DMS153 (cell line): ENCODE results near the gene TSHR.
A peak's percentile ranks its signal among the peaks of the same experiment; 100 is the strongest.
"Not testable (repeated sequence)": the region's sequence is repeated elsewhere in the genome, so short reads cannot be mapped to it uniquely, and the experiment has no call there.

Source experiments
- DNase-seq: peaks from one replicate; lab custom pipeline; 2025; lab: John Stamatoyannopoulos, UW

TSHR gene

DNA sequence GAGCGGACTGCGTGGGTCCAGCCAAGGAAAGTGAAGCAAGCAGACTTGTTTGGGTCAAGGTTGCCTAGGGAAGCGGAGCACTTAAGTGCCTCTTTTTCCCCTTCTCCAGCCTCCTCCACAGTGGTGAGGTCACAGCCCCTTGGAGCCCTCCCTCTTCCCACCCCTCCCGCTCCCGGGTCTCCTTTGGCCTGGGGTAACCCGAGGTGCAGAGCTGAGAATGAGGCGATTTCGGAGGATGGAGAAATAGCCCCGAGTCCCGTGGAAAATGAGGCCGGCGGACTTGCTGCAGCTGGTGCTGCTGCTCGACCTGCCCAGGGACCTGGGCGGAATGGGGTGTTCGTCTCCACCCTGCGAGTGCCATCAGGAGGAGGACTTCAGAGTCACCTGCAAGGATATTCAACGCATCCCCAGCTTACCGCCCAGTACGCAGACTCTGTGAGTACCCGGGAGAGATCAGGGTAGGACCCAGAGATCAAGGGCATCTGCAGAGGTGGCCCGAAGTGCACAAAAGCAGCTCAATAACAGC, at the start of gene TSHR:
Gene TSHR (plus strand): TSS at position 206 of the 526 bp plus-strand sequence. CDS start 60 bp downstream, at position 266.
- DNase-seq = no peak

- DNase-seq = no peak
Observed at GRCh38 chr14:80906336-80906735, 49.1 kb upstream of the TSHR start.

GRCh38 chr14:80906946-80907345, 48.5 kb upstream of the TSHR start:
- DNase-seq = no peak

DNA sequence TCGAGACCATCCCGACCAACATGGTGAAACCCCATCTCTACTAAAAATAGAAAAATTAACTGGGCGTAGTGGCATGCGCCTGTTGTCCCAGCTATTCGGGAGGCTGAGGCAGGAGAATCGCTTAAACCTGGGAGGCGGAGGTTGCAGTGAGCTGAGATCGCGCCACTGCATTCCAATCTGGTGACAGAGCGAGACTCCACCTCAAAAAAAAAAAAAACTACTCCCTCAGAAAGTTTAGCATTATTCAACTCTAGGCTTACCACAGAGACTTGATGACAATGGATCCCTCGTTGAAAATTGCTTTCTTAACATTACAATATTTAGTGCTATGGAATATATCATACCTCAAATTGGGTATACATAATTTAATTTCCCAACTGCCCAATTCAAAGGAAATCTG, 43.4 kb upstream of the TSHR start:
- DNase-seq = not testable (repeated sequence)

GRCh38 chr14:80919622-80920021, 35.8 kb upstream of the TSHR start:
- no peak for DNase-seq

- no peak for DNase-seq
Observed at GRCh38 chr14:80923368-80923767, 32.1 kb upstream of the TSHR start.

DNA sequence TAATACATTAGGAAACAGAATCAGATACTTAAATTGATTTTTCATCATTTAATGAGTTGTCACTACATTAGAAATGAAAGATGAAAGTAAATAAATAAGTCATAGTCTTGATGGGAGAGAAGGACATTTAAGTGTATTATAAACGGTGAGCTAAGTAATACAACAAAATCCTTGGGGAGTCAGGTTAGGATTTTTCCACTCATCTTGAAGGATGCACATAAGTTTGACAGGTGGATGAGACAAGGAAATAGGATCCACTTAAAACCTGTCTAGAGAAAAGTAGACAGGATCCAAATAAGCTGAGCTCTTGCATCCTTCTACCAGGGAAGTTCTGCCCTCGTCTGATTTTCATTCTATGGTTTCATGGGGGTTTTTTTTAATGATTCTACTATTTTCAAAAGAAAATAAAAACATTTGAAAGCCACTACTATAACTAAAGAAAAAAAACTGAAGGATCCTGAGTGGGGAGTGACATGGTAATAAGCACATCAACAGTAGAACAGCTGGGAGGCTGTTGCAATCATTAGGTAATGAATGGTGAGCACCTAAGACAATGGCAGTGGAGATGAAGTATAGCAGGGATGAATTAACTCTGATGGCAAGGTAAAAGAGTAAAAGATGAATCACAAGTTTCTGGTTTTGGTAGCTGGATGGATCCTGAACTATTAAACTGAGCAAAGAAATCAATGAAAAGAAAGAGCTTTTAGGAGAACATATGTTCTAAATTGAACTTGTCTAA, 30.9 kb upstream of the TSHR start:
- no peak for DNase-seq

DNA sequence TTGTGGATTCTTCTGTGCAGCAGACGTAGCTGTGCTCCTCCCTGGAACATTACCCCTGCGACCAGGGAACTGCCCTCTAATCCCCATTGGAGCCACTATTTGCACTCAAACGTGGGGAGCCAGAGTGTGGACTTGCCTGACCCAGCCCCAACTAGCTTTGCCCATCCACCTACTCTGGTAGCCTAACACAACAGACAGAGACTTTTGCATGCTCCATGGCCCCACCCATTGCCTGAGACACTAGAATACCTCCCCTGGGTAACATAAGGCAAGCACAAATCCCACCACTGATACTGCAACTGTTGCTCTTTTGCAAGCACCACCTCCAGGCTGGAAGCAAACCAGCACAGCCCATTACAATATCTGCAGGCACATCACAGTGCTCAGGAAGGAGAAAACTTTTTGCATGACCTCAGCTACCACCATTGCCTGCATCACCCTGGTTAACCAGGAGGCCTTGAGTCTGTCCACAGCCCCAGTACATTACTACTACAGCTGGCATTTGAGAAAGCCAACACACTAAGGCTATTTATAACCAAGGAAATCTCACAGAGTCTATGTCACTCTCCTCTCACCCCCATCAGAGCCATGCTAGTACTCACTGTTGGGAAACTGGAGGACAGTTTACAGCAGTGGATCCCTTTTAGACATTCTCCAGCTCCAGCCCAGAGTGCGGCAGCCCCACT, 28.9 kb upstream of the TSHR start:
- DNase-seq = no peak

DNA sequence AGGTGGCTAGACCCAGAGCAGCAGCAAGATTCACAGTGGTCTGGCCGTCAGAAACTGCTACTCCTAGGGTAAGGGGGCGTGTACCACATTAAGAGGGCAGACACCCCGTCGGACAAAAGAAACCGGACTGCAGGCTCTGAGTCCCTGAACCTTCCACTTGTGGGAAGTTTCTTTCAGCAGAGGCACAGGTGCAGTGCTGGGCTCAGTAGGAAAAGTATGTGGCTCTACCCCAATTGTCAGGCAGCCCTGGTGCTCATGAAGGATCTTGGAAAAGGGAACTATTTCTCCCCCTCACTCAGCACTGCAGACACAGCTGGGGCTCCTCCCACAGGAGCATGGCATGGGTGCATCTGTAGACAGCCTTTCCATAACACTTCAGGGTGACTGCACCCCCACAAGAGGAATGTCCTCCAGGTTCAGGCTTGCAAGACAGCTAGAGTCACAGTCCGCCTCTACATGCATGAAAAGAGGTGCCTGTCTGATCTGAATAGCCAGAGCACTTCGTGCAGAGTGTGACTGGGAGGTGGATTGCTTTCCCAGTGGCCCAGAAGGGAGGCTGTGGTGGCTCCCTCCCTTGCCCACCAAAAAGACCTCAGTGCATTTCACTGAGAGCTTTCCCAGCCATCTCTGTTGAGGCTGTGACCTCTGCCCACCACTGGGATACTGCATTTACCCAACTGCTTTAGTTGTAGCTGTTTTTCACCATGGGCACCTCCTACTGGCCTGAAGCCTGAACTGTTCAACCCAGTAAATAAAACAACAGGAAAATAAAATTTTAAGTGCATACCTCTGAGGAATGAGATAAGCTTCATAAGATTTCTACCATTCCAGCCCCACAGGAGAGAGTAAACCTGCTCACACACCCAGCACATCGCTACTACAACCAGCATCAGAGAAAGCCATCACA, 28.1 kb upstream of the TSHR start:
- no peak for DNase-seq

DNA sequence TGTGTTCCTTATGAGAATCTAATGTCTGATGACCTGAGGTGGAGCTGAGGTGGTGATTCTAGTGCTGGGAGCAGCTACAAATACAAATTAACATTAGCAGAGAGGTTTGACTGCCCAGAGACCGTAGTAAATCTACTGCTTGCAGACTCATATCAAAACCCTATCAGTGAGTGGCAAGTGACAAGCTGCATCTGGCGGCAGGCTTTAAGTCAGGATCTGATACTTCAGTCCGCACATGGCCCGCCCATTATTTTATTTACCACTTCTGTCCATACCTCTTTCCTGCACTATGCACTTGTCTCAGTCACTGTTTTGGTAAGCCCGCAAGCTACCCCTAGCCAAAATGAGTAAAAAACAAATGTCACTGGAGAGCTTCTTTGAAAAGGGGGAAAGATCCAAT, 25.3 kb upstream of the TSHR start:
- DNase-seq = no peak

- DNase-seq = no peak
Observed at GRCh38 chr14:80930836-80931389, 24.5 kb upstream of the TSHR start.

- DNase-seq = no peak
Observed at GRCh38 chr14:80933282-80933681, 22.1 kb upstream of the TSHR start.

DNA sequence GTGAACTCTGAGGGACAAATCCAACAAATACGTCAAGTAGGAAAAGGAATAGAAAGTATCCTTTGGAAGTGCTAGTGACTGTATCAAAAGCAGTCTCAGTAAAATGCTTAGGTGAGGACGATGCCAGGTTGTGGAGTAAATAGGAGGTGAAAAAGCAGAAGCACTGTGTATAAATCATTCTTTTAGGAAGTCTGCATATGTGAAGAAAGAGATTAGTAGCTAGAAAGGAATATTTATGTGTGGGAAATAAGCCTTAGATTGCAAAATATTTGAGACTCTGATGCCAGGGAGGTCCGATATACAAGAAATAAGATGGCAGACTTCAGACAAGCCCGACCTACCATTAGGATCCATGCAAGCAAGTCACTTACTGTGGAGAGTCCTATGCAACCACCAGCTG, 21.7 kb upstream of the TSHR start:
- no peak for DNase-seq

DNA sequence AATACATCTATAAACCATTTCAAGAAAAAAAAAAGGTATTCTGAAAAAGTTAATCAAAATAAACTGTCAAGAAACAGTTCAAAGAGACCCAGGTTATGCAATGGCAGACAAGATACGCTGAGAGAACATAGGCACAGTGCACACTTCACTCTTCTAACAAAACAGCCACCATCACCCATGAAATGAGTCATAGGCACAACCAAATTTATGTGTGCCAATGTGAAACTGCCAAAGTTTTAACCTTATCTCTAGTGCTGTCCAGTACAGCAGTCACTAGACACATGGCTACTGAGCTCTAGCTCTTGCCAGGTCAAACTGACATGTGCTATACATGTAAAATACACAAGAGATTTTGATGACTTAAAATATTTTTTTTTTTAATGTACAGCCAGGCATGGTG, 15.3 kb upstream of the TSHR start:
- no peak for DNase-seq

DNA sequence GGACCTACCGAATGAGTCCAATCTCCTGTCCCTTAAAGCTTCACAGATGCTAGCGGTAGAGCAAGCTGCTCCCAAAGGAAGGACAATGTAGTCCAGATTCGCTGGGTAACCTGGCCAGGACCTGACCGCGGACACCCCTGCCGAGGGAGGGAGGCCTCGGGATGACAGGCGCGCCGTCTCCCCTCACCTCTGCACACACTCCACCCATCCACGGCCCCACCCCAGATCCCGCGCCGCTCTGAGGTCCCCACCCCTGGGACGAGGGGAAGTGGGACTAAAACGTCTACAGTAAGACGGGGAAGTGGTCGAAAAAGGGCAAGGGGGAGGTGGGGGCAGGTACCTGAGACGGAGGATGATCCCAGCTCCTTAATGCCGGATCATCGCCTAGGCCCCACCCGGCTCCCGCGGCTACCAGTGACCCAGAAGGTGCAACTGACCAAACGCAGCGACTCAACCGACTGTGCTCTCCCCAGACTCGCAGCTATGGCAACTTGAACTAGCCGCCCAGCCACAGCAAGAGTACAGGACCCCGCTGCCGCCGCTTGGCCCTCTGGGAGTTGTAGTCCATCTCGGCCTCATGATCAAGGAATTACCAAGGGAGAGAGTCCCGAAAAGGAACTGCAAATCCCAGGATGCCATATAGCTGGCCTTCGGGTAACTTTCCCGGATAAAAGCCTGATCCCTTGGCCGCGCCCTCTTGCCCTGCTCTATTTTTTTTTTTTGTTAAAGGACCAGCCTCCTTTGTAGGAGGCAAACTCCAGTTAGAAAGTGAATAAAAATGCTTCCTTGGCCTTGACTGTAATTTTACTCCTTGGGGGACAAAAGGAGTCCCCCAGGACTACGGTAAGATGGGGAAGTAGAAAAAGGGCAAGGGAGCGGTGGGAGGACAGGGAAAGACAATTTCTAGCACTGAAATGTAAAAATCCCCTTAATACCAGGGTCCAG, 13.9 kb upstream of the TSHR start, which contains the start of gene CEP128:
Gene CEP128 (minus strand): TSS at position 498 of the 945 bp plus-strand sequence.
- DNase-seq = peak; percentile 96

GRCh38 chr14:80942191-80942600, 13.2 kb upstream of the TSHR start:
- no peak for DNase-seq

GRCh38 chr14:80944861-80945617, 10.4 kb upstream of the TSHR start:
- no peak for DNase-seq

DNA sequence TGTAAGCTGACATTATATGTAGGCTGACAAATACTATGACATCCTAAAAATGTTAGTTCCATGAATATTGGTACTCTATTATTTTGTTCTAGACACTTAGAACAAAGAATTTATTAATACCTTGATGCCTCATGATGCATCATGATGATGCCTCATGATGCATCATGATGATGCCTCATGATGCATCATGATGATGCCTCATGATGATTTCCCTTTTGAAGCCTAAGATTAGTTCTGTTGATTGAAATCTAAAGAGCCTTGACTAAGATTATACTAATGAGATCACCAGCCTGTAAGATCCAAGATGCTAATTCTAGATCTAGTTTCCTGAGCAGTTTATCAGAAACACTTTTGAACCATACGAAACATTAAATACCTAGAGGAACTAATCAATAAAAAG, 9.2 kb upstream of the TSHR start:
- DNase-seq = no peak

DNA sequence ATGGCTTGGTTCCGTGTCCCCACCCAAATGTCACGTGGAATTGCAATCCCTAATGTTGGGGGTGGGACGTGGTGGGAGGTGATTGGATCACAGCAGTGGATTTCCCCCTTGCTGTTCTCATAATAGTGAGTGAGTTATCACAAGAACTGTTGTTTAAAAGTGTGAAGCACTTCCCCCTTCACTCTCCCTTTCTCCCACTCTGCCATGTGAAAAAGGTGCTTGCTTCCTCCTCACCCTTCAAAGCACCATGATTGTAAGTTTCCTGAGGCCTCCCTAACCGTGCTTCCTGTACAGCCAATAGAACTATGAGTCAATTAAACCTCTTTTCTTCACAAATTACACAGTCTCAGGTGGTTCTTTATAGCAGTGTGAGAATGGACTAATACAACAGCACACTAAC, 8.6 kb upstream of the TSHR start:
- no peak for DNase-seq

- no peak for DNase-seq
Observed at GRCh38 chr14:80948291-80948690, 7.1 kb upstream of the TSHR start.
